ENCODE results near the gene CGB5.

The CGB5 gene

DNA sequence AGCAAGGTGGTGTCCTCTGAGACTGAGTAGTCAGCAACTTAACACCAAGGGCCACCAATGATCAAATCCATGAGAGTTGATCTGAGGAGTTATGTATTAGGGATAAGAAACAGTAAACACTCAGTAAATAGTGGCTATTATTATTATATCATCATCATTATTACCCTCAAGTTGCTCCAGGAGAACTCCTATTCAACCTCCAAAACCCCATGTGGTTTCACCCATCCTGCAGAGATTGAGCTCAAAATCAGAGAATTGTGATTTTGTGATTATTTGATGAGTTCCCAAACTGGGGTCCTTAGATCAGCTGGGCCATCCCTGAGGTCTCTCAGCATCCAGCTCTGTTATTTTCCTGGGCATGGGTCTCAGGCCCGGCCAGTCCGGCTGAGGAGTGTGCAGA, 17.4 kb downstream of the CGB5 start:
- no peak for TF ChIP-seq TCF12 (IDR thresholded peaks at IDR 0.05; ENCODE audit: low read depth)
- no peak for TF ChIP-seq ZBTB7A (IDR thresholded peaks at IDR 0.05; ENCODE audit: low read depth)
- no peak for TF ChIP-seq MAX (IDR thresholded peaks at IDR 0.05)
- no peak for TF ChIP-seq TEAD4 (IDR thresholded peaks at IDR 0.05)
- TF ChIP-seq REST (IDR thresholded peaks at IDR 0.05; ENCODE audit: low read depth), result no peak
- TF ChIP-seq CREB1 (IDR thresholded peaks at IDR 0.05; ENCODE audit: low read depth), result no peak
- no peak for TF ChIP-seq FOXM1 (IDR thresholded peaks at IDR 0.05; ENCODE audit: borderline replicate concordance, low read depth)

GRCh38 chr19:49061445-49061844, 17.8 kb downstream of the CGB5 start:
- TF ChIP-seq TEAD4 (IDR thresholded peaks at IDR 0.05), result no peak
- TF ChIP-seq REST (IDR thresholded peaks at IDR 0.05; ENCODE audit: low read depth), result no peak
- no peak for TF ChIP-seq TAF1 (IDR thresholded peaks at IDR 0.05; ENCODE audit: low read depth)
- no peak for TF ChIP-seq ZBTB7A (IDR thresholded peaks at IDR 0.05; ENCODE audit: low read depth)

DNA sequence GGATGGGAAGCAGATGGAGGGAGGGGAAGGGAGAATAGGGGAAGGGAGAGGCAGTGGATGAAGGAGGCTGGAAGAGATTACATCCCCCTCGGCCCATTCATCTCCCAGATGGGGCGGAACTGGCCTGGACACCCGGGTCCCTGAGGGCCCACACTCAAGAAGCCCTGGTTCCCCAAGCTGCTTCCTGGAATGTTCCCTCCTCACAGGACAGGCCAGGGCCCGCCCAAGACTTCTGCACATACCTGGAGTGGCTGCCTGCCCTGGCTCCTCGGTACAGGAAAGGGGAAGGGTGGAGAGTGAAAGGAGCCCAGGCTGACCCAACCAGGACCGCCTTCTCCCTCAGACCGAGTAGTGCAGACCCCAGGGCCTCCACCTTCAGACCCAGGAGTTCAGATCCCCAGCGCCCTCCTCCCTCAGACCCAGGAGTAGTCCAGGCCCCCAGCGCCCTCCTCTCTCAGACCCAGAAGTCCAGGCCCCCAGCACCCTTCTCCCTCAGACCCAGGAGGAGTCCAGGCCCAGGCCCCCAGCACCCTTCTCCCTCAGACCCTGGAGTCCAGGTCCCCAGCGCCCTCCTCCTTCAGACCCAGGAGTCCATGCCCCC, 20.5 kb downstream of the CGB5 start:
- TF ChIP-seq USF1 (IDR thresholded peaks at IDR 0.05) (no peak), TCF12 (IDR thresholded peaks at IDR 0.05; ENCODE audit: low read depth) (no peak), CREB1 (IDR thresholded peaks at IDR 0.05; ENCODE audit: low read depth) (no peak), TAF1 (IDR thresholded peaks at IDR 0.05; ENCODE audit: low read depth) (no peak), ZBTB7A (IDR thresholded peaks at IDR 0.05; ENCODE audit: low read depth) (no peak)

- TF ChIP-seq CEBPB (IDR thresholded peaks at IDR 0.05) (no peak), USF1 (IDR thresholded peaks at IDR 0.05) (no peak), MAX (IDR thresholded peaks at IDR 0.05) (0 out of 2 replicates have a peak, but pooled peaks have one; percentile 17), EGR1 (IDR thresholded peaks at IDR 0.05) (no peak)
These were observed 21.3 kb downstream of the CGB5 start, which contains the start of gene NTF4 for GRCh38 chr19:49064768-49065611. Gene NTF4 (minus strand): TSS chr19:49064818. CDS start chr19:49061997, 2,821 bp downstream.

DNA sequence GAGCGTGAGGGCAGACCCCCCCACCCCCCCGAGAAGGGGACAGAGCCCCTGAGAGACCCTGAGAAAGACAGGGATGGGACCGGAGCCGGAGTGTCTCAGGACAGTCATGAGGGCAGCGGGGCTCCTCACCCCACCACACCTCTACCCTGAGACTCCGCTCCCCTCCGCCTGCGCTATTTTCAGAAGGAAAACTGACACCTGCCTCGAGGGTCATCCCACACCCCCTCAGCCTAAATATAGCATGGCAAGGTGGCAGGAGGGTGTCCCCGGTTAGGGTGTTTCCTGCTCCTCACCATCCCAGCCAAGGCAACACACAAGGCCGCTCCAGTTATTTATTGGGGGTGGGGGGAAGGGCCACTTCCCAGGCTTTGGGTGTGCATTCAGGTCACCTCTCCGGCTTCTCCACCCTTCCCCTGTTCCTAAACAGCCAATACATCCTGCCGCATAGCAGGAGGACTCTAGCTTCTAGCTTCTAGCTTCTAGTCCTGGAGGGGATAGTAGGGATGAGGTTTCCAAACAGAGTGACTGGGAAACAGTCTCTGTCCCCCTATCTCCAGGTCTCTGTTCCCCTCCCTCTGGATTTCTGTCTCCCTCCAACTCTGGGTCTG, 22.4 kb downstream of the CGB5 start:
- TF ChIP-seq ZBTB7A (IDR thresholded peaks at IDR 0.05; ENCODE audit: low read depth) (0 out of 2 replicates have a peak, but pooled peaks have one; percentile 11), YY1 (IDR thresholded peaks at IDR 0.05; ENCODE audit: low read depth) (no peak)

DNA sequence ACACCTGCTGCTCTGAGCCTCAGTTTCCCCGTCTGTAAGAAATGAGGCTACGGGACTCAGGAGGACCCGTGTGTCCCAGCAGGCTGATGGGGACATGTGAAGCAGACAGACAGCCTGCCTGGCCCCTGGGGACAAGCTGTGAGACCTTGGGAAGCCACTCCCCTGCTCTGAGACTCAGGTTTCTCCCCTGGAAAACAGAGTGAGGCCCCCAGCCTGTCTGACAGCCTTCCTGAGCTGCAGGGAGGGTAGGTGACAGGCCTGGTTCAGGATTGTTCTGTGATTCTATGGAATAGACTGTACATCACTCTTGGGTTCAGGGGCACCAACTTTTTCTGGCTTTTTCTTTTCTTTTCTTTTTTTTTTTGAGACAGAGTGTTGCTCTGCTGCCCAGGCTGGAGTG, 23.9 kb downstream of the CGB5 start:
- TF ChIP-seq CEBPB (IDR thresholded peaks at IDR 0.05) (no peak), TAF1 (IDR thresholded peaks at IDR 0.05; ENCODE audit: low read depth) (no peak), CREB1 (IDR thresholded peaks at IDR 0.05; ENCODE audit: low read depth) (no peak)

DNA sequence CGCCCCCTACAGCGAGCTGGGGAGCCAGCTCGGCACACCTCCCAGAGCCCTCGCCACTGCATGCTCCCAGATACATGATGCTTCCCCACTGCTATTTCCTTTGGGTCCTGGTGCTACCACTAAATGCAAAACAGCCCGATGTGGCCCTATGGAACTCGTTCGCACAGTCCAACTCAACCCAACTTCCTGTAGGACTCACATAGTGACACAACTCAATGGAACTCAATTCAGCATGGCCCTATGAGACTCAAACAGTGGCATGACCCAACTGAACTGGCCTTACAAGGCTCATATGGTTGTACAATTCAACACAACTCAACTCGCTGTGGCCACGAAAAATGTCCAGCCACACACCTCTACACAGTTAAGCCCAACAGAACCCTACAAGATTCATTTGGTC, 25.4 kb downstream of the CGB5 start:
- TF ChIP-seq CEBPB (IDR thresholded peaks at IDR 0.05), result no peak
- no peak for TF ChIP-seq EGR1 (IDR thresholded peaks at IDR 0.05)
- no peak for TF ChIP-seq TAF1 (IDR thresholded peaks at IDR 0.05; ENCODE audit: low read depth)
- no peak for TF ChIP-seq REST (IDR thresholded peaks at IDR 0.05; ENCODE audit: low read depth)
- no peak for TF ChIP-seq MAX (IDR thresholded peaks at IDR 0.05)
- no peak for TF ChIP-seq FOXM1 (IDR thresholded peaks at IDR 0.05; ENCODE audit: borderline replicate concordance, low read depth)
- TF ChIP-seq TCF12 (IDR thresholded peaks at IDR 0.05; ENCODE audit: low read depth), result no peak
- TF ChIP-seq NFIC (IDR thresholded peaks at IDR 0.05), result no peak
- TF ChIP-seq RAD21 (IDR thresholded peaks at IDR 0.05; ENCODE audit: low read depth), result no peak
- no peak for TF ChIP-seq YY1 (IDR thresholded peaks at IDR 0.05; ENCODE audit: low read depth)
- no peak for TF ChIP-seq EP300 (IDR thresholded peaks at IDR 0.05; ENCODE audit: borderline replicate concordance)
- TF ChIP-seq TEAD4 (IDR thresholded peaks at IDR 0.05), result no peak
- no peak for TF ChIP-seq USF1 (IDR thresholded peaks at IDR 0.05)
